NCI-H460 (cell line): ENCODE measurements around the gene YLPM1. TPM values are rescaled to one million over a fixed set of nuclear protein-coding genes. Genes with fewer than 3 reads are reported as not detected.

ENCODE experiments used
- DNase-seq: peaks from one replicate; pipeline ENCODE4 v3.0.0-alpha.2; 2016; ENCODE audit warnings: low read depth; ENCODE audit errors: extremely low read depth
- total RNA-seq: library from RNA; depleted of rRNA; stranded (reverse); fragments of >200 nt; shearing (Covaris generic); gene quantifications from 2 replicates; pipeline ENCODE4 v1.2.3, GENCODE V29; 2014

YLPM1 gene
- total RNA-seq, 1 experiment from 2014 or later = 23.6 TPM

- DNase-seq = no peak
Observed at GRCh38 chr14:74840603-74841030, 77.5 kb downstream of the YLPM1 start.

GRCh38 chr14:74841230-74842207, 78.4 kb downstream of the YLPM1 start:
- no peak for DNase-seq

- DNase-seq = no peak
Observed at GRCh38 chr14:74843653-74844052, 80.5 kb downstream of the YLPM1 start.

GRCh38 chr14:74846168-74846567, 83.1 kb downstream of the YLPM1 start:
- DNase-seq = no peak

- no peak for DNase-seq
Observed at GRCh38 chr14:74846968-74847665, 84.0 kb downstream of the YLPM1 start.

- no peak for DNase-seq
Observed at GRCh38 chr14:74848768-74849167, 85.7 kb downstream of the YLPM1 start.

GRCh38 chr14:74852922-74853530, 89.9 kb downstream of the YLPM1 start:
- DNase-seq = no peak

- DNase-seq = no peak
Observed at GRCh38 chr14:74853581-74853980, 90.5 kb downstream of the YLPM1 start.

- DNase-seq = no peak
Observed at GRCh38 chr14:74855021-74855420, 91.9 kb downstream of the YLPM1 start.

GRCh38 chr14:74855945-74856344, 92.8 kb downstream of the YLPM1 start:
- DNase-seq = no peak

GRCh38 chr14:74856366-74856765, 93.2 kb downstream of the YLPM1 start:
- no peak for DNase-seq

GRCh38 chr14:74858022-74858421, 94.9 kb downstream of the YLPM1 start:
- no peak for DNase-seq

- DNase-seq = no peak
Observed at GRCh38 chr14:74859757-74860552, 96.8 kb downstream of the YLPM1 start.

- DNase-seq = peak; percentile 85
Observed at GRCh38 chr14:74860899-74861733, 98.0 kb downstream of the YLPM1 start.

- no peak for DNase-seq
Observed at GRCh38 chr14:74861734-74862090, 98.6 kb downstream of the YLPM1 start.

GRCh38 chr14:74863274-74863673, 100.2 kb downstream of the YLPM1 start:
- DNase-seq = no peak

- no peak for DNase-seq
Observed at GRCh38 chr14:74864198-74864597, 101.1 kb downstream of the YLPM1 start.

- DNase-seq = no peak
Observed at GRCh38 chr14:74865156-74865555, 102.0 kb downstream of the YLPM1 start.

GRCh38 chr14:74866708-74867389, 103.7 kb downstream of the YLPM1 start:
- DNase-seq = no peak
